Measurements from ENCODE around the gene LDB2. TPM values are rescaled to one million over a fixed set of nuclear protein-coding genes. Genes with fewer than 3 reads are reported as not detected.

Gene LDB2
- total and polyA plus RNA-seq, 2 donors (not counting 1 experiment from before 2014, with no cell fraction given), result not detected

DNA sequence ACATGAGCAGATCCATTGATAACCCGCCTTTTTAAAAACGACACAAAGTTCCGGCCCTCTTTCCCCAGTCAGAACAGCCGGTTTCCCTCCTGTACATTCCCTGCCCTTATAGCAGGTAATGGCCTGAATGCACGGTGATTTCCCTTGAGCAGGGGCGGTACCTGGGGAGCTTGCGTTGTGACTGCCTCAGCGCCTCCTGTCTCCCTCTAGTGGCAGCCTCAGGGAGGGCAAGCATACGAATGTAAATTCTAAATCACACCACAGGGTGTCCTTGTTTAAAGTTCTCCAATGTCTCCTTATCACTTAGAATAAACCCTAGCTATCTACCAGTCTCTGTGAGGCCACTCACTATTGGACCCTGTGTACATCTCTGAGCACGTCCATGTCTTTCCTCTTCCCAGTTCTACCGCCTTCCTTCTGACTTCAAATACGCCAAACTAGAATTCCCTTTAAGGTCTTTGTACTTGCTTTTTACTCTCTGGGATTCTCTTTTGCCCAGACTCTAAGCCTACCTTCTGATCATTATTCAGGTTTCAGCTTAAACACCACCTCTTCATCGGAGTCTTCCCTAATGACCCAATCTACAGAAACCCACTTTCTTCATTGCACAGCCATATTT is 18.4 kb upstream of the LDB2 start:
- H3K27ac Mint-ChIP-seq, result no peak overlapping the region
- Histone ChIP-seq H3K79me2 (ENCODE audit: control insufficient read depth, insufficient read depth, low read length) (no peaks in the 10 kb centered on the region), H3K27me3 (replicated peaks in 1 of 4; ENCODE audit: control extremely low read depth in 1 of 4, control insufficient read depth in 3 of 4, insufficient read depth in 4 of 4, low read length in 3 of 4) (no peaks in the 10 kb centered on the region), H4K20me1 (ENCODE audit: control insufficient read depth, insufficient read depth, low read length, poor library complexity, severe bottlenecking) (no peaks in the 10 kb centered on the region), H2AFZ (ENCODE audit: insufficient read depth, low read depth, low read length, poor library complexity, severe bottlenecking) (no peak overlapping the region), H3K9ac (ENCODE audit: low read length) (no peak overlapping the region), H3K4me3 (ENCODE audit: control extremely low read depth in 1 of 5, extremely low read depth in 1 of 5, insufficient read depth in 1 of 5, low read depth in 2 of 5, low read length in 4 of 5) (no peak overlapping the region), H3K9me3 (ENCODE audit: control extremely low read depth in 1 of 3, control insufficient read depth in 2 of 3, insufficient read depth in 1 of 3, low read length in 2 of 3) (peaks cover 0 to 3% (median 0%) of the 10 kb centered on the region in 3 donors), H3K36me3 (replicated peaks in 1 of 2; ENCODE audit: control extremely low read depth in 1 of 2, control insufficient read depth in 1 of 2, extremely low read depth in 1 of 2, insufficient read depth in 2 of 2, low read length in 1 of 2) (no peaks in the 10 kb centered on the region), H3K27ac (ENCODE audit: low read length in 2 of 2) (no peak overlapping the region), H3K4me1 (ENCODE audit: control insufficient read depth in 2 of 2, insufficient read depth in 2 of 2, low read length in 2 of 2) (no peaks in the 10 kb centered on the region), H3K4me2 (replicated peaks; ENCODE audit: low read depth, low read length, poor library complexity, severe bottlenecking) (no peak overlapping the region)
- ATAC-seq (ENCODE audit: low read depth) (peak; percentile 51), DNase-seq (peak; percentile 38)
- TF ChIP-seq CTCF (IDR thresholded peaks at IDR 0.05), result peak; percentile 70
- no peak for TF ChIP-seq EZH2 (IDR thresholded peaks at IDR 0.05; ENCODE audit: borderline replicate concordance, insufficient read depth, low read depth, low read length, poor library complexity, severe bottlenecking)
- no peaks in the 10 kb centered on the region for H3K9me3 Mint-ChIP-seq (ENCODE audit: insufficient read depth)
- no peaks in the 10 kb centered on the region for H3K4me1 Mint-ChIP-seq
- intact Hi-C loops (cut with micrococcal nuclease), result no loop called here
- whole genome bisulfite sequencing (ENCODE audit: insufficient coverage), result 61% methylated on average over 12 of the region's 13 CpGs
- POLR2A ChIA-PET, result no interaction called here
- no peak overlapping the region for H3K4me3 Mint-ChIP-seq
- H3K27me3 Mint-ChIP-seq, result no peaks in the 10 kb centered on the region
- CTCF ChIA-PET, result interaction anchor here (0.7 to 1.0 kb wide), 2 partner anchors 11 to 626 kb away, joined by 3 read pairs; no protein-coding TSS in a partner anchor

- Histone ChIP-seq H2AFZ (ENCODE audit: insufficient read depth, low read depth, low read length, poor library complexity, severe bottlenecking) (no peak overlapping the region), H3K36me3 (replicated peaks in 1 of 2; ENCODE audit: control extremely low read depth in 1 of 2, control insufficient read depth in 1 of 2, extremely low read depth in 1 of 2, insufficient read depth in 2 of 2, low read length in 1 of 2) (no peaks in the 10 kb centered on the region), H3K9ac (ENCODE audit: low read length) (no peak overlapping the region), H3K4me2 (replicated peaks; ENCODE audit: low read depth, low read length, poor library complexity, severe bottlenecking) (no peak overlapping the region), H3K9me3 (ENCODE audit: control extremely low read depth in 1 of 3, control insufficient read depth in 2 of 3, insufficient read depth in 1 of 3, low read length in 2 of 3) (peaks cover 0 to 3% (median 0%) of the 10 kb centered on the region in 3 donors), H3K4me3 (ENCODE audit: control extremely low read depth in 1 of 5, extremely low read depth in 1 of 5, insufficient read depth in 1 of 5, low read depth in 2 of 5, low read length in 4 of 5) (no peak overlapping the region), H3K79me2 (ENCODE audit: control insufficient read depth, insufficient read depth, low read length) (no peaks in the 10 kb centered on the region), H3K4me1 (ENCODE audit: control insufficient read depth in 2 of 2, insufficient read depth in 2 of 2, low read length in 2 of 2) (no peaks in the 10 kb centered on the region), H4K20me1 (ENCODE audit: control insufficient read depth, insufficient read depth, low read length, poor library complexity, severe bottlenecking) (no peaks in the 10 kb centered on the region), H3K27ac (ENCODE audit: low read length in 2 of 2) (no peak overlapping the region), H3K27me3 (replicated peaks in 1 of 4; ENCODE audit: control extremely low read depth in 1 of 4, control insufficient read depth in 3 of 4, insufficient read depth in 4 of 4, low read length in 3 of 4) (no peaks in the 10 kb centered on the region)
- TF ChIP-seq EZH2 (IDR thresholded peaks at IDR 0.05; ENCODE audit: borderline replicate concordance, insufficient read depth, low read depth, low read length, poor library complexity, severe bottlenecking) (no peak), CTCF (IDR thresholded peaks at IDR 0.05) (no peak)
- Mint-ChIP-seq H3K4me1 (no peaks in the 10 kb centered on the region), H3K4me3 (no peak overlapping the region), H3K27ac (no peak overlapping the region), H3K27me3 (no peaks in the 10 kb centered on the region), H3K9me3 (ENCODE audit: insufficient read depth) (no peaks in the 10 kb centered on the region)
- intact Hi-C loops (cut with micrococcal nuclease), result no loop called here
- ATAC-seq (ENCODE audit: low read depth) (no peak), DNase-seq (no peak)
- POLR2A ChIA-PET, result no interaction called here
- WGBS (ENCODE audit: insufficient coverage), result 100% methylated on average over 1 of the region's 2 CpGs
- CTCF ChIA-PET, result interaction anchor here (0.7 kb wide), 1 partner anchor 10 kb away, joined by 3 read pairs; no protein-coding TSS in a partner anchor
Measured at GRCh38 chr4:16916031-16916430, 17.6 kb upstream of the LDB2 start.
